CD14-positive monocyte (primary cell): ENCODE data around the gene TMEM115. TPM values are rescaled to one million over a fixed set of nuclear protein-coding genes. Genes with fewer than 3 reads are reported as not detected.

Experiments
- DNase-seq, 3 donors: peaks; one replicate each; pipeline ENCODE4 v3.0.0-alpha.2; 2011 to 2022
- H2AFZ ChIP-seq: 2 replicates; pipeline ENCODE4 v1.6.0; 2012; ENCODE audit warnings: mild to moderate bottlenecking, low read depth, low read length, inconsistent platforms; ENCODE audit not compliant: insufficient read depth, poor library complexity, severe bottlenecking
- H3K27ac ChIP-seq, 2 donors: 1 replicate in 1 of 2; 2 replicates in 1 of 2; pipeline ENCODE4 v1.5.1; 2012 to 2013; ENCODE audit warnings: low read length in 2 of 2, control low read depth in 1 of 2, inconsistent platforms in 1 of 2, low read depth in 1 of 2, mild to moderate bottlenecking in 1 of 2
- H3K27me3 ChIP-seq, 2 donors: one replicate each; pipeline versions ENCODE4 v1.6.0 to v1.6.1; 2011 to 2013; ENCODE audit warnings: low read length in 2 of 2; ENCODE audit not compliant: control insufficient read depth in 2 of 2, insufficient read depth in 2 of 2
- H3K36me3 ChIP-seq, 2 donors: replicated peaks in 1 of 2; 1 replicate in 1 of 2; 2 replicates in 1 of 2; pipeline versions ENCODE4 v1.5.1 to v1.6.1; 2012 to 2013; ENCODE audit warnings: low read length in 2 of 2, control low read depth in 1 of 2, inconsistent platforms in 1 of 2, mild to moderate bottlenecking in 1 of 2; ENCODE audit not compliant: insufficient read depth in 2 of 2, control insufficient read depth in 1 of 2
- H3K4me1 ChIP-seq, 2 donors: 1 replicate in 1 of 2; 2 replicates in 1 of 2; pipeline versions ENCODE4 v1.5.1 to v1.6.1; 2012 to 2013; ENCODE audit warnings: low read length in 2 of 2, control low read depth in 1 of 2, inconsistent platforms in 1 of 2, mild to moderate bottlenecking in 1 of 2, moderate library complexity in 1 of 2; ENCODE audit not compliant: insufficient read depth in 2 of 2, control insufficient read depth in 1 of 2
- H3K4me2 ChIP-seq: replicated peaks from 2 replicates; pipeline ENCODE3; 2012; ENCODE audit warnings: low read length, moderate library complexity, mild to moderate bottlenecking; ENCODE audit not compliant: poor library complexity, severe bottlenecking; ENCODE audit errors: extremely low read depth
- H3K4me3 ChIP-seq, 3 experiments: fragments of 200-600 bp in 1 of 3; sonication (generic) in 1 of 3; replicated peaks in 1 of 3; 1 replicate in 2 of 3; 2 replicates in 1 of 3; pipeline ENCODE4 v1.5.1; 2011 to 2013; ENCODE audit warnings: low read length in 3 of 3, mild to moderate bottlenecking in 3 of 3, control low read depth in 2 of 3, low read depth in 2 of 3, inconsistent platforms in 1 of 3, moderate library complexity in 1 of 3
- H3K79me2 ChIP-seq: 2 replicates; pipeline ENCODE4 v1.6.0; 2012; ENCODE audit warnings: mild to moderate bottlenecking, control low read depth, inconsistent platforms, low read length, moderate library complexity; ENCODE audit not compliant: insufficient read depth
- H3K9ac ChIP-seq: 2 replicates; pipeline ENCODE4 v1.6.0; 2017; ENCODE audit warnings: low read length, mild to moderate bottlenecking; ENCODE audit not compliant: insufficient read depth, poor library complexity, severe bottlenecking
- H3K9me3 ChIP-seq, 2 donors: replicated peaks in 1 of 2; 1 replicate in 1 of 2; 2 replicates in 1 of 2; pipeline versions ENCODE4 v1.5.1 to v1.6.1; 2012 to 2013; ENCODE audit warnings: low read length in 2 of 2, control low read depth in 1 of 2; ENCODE audit not compliant: control insufficient read depth in 1 of 2, insufficient read depth in 1 of 2
- H4K20me1 ChIP-seq: 2 replicates; pipeline ENCODE4 v1.6.0; 2012; ENCODE audit warnings: mild to moderate bottlenecking, low read length, control low read depth, moderate library complexity; ENCODE audit not compliant: insufficient read depth
- H3K27ac Mint-ChIP-seq, 7 donors: one replicate each; pipeline ENCODE4 v1.8.0; 2020; ENCODE audit warnings: mild to moderate bottlenecking in 7 of 7, mixed read lengths in 7 of 7, moderate library complexity in 6 of 7, inconsistent platforms in 2 of 7
- H3K27me3 Mint-ChIP-seq, 3 donors: one replicate each; pipeline ENCODE4 v1.8.0; 2021 to 2022; ENCODE audit warnings: low read depth in 3 of 3, mild to moderate bottlenecking in 3 of 3, mixed read lengths in 3 of 3, moderate library complexity in 3 of 3, inconsistent platforms in 1 of 3
- H3K36me3 Mint-ChIP-seq, 2 donors: one replicate each; pipeline ENCODE4 v1.8.0; 2020; ENCODE audit warnings: mixed read lengths in 2 of 2, inconsistent platforms in 1 of 2, mild to moderate bottlenecking in 1 of 2
- H3K4me1 Mint-ChIP-seq: one replicate; pipeline ENCODE4 v1.8.0; 2020; ENCODE audit warnings: mild to moderate bottlenecking, mixed read lengths
- H3K4me3 Mint-ChIP-seq, 2 donors: one replicate each; pipeline ENCODE4 v1.8.0; 2020; ENCODE audit warnings: mild to moderate bottlenecking in 2 of 2, mixed read lengths in 2 of 2, moderate library complexity in 1 of 2
- H3K9me3 Mint-ChIP-seq, 7 donors: one replicate each; pipeline ENCODE4 v1.8.0; 2020 to 2022; ENCODE audit warnings: mixed read lengths in 7 of 7, mild to moderate bottlenecking in 6 of 7, moderate library complexity in 6 of 7, inconsistent platforms in 2 of 7
- WGBS: methylation state at CpG from one replicate; pipeline ENCODE4 v1.1.5; 2013; ENCODE audit warnings: missing lambda C conversion rate; ENCODE audit not compliant: insufficient coverage; 5-methylcytosine and 5-hydroxymethylcytosine counted together
- intact Hi-C, 2 donors: fragments of 100-400 bp; cut with micrococcal nuclease; formaldehyde crosslinking; loops; one replicate each; pipeline versions ENCODE4 v1.15.0 to v1.15.1; 2023
- polyA plus RNA-seq, 3 donors: library from polyadenylated mRNA; depleted of rRNA in 1 of 3; unstranded in 2 of 3; stranded (reverse) in 1 of 3; fragments of 300-500 nt in 2 of 3; fragments of >200 nt in 1 of 3; fragmentation: Illumina TruSeq in 2 of 3; gene quantifications; 1 replicate in 2 of 3; 2 replicates in 1 of 3; pipeline ENCODE4 v1.2.3, GENCODE V29; 2012 to 2021
- TF ChIP-seq, protein P1 (sequence below): fragments of 200-600 bp; IDR thresholded peaks from one replicate; pipeline ENCODE4 v1.8.0; 2022; ENCODE audit warnings: antibody characterized with exemption, mild to moderate bottlenecking

Gene TMEM115
- polyA plus RNA-seq, 3 donors = 14.5 to 36.2 (median 32.9) TPM

DNA sequence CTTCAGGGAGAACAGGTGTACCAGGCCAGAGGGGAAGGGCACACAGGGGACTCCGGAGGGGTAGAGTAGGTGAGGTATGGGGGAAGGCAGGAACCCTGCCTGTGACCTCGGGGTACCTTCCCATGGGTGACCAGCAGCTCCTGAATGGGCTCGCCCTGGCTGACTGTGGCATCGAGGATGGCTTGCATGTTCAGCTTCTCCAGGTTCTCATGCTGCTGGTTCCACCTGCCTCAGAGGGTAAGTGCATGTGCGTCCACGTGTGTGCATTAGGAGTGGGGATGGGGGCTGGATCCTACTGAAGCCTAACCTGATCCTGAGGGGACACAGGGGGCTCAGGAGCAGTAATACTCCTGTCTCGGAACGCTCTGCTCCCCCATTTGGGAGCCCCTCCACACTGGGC, 14.3 kb downstream of the TMEM115 start:
- Histone ChIP-seq H2AFZ (no peak overlapping the region), H3K9ac (no peak overlapping the region), H3K4me1 (peaks cover 57 to 79% of the 10 kb centered on the region in 2 donors), H3K4me2 (peak overlapping the region; percentile 83), H4K20me1 (peaks cover 15% of the 10 kb centered on the region), H3K4me3 (peak overlapping the region in 2 of 3 experiments; percentile 42 to 70), H3K9me3 (no peaks in the 10 kb centered on the region), H3K36me3 (peaks cover 9 to 16% of the 10 kb centered on the region in 2 donors), H3K27me3 (no peaks in the 10 kb centered on the region), H3K27ac (no peak overlapping the region), H3K79me2 (peaks cover 45% of the 10 kb centered on the region)
- 86% methylated on average over 8 of the region's 8 CpGs for WGBS
- no peak for DNase-seq
- H3K4me1 Mint-ChIP-seq = peaks cover 75% of the 10 kb centered on the region
- H3K27ac Mint-ChIP-seq = no peak overlapping the region
- H3K27me3 Mint-ChIP-seq = no peaks in the 10 kb centered on the region
- H3K4me3 Mint-ChIP-seq = no peak overlapping the region
- H3K9me3 Mint-ChIP-seq = no peaks in the 10 kb centered on the region
- peaks cover 17 to 18% of the 10 kb centered on the region in 2 donors for H3K36me3 Mint-ChIP-seq
- TF ChIP-seq, protein P1, sequence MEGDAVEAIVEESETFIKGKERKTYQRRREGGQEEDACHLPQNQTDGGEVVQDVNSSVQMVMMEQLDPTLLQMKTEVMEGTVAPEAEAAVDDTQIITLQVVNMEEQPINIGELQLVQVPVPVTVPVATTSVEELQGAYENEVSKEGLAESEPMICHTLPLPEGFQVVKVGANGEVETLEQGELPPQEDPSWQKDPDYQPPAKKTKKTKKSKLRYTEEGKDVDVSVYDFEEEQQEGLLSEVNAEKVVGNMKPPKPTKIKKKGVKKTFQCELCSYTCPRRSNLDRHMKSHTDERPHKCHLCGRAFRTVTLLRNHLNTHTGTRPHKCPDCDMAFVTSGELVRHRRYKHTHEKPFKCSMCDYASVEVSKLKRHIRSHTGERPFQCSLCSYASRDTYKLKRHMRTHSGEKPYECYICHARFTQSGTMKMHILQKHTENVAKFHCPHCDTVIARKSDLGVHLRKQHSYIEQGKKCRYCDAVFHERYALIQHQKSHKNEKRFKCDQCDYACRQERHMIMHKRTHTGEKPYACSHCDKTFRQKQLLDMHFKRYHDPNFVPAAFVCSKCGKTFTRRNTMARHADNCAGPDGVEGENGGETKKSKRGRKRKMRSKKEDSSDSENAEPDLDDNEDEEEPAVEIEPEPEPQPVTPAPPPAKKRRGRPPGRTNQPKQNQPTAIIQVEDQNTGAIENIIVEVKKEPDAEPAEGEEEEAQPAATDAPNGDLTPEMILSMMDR = no peak
- intact Hi-C loops = loop anchor here in 1 of 2 donors (5.0 kb wide), 1 partner anchor 202 kb away; no protein-coding TSS in a partner anchor

DNA sequence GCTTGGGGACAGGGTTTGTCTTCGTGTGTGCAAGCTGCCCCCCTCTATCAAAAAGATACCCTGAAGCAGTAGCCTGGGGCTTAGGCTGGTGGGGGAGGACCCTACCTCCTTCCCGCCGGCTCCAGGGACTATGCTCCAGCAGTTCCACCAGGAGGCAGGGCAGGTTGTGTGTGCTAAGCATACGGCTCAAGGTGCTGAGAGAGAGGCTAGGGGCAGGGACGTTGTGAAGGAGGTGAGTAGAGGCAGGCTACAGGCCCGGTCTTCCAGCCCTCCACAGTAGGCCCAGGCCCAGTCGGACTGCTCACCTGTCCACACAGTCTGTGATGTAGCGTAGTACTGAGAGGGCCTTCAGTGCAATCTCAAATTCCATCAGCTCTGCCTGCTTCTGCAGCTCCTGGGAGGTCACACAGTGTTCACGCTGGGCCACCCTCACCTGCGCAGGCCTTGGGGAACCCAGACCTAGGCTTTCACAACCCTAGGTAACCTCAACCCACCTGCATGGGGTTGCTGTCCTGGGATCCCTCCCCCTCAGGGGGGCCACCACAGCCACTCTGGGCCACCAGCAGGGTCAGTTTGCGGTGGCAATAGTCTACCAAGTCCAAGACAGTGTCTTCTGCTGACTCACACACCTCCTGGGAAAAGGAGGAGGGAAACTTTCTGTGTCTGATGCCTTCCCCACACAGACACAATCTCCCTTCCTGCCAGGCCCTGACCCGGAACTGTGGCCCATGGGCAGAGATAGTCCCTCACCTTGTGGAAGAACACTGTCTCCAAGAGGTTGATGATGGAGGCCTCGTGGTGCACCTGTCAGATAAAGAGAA, 16.3 kb downstream of the TMEM115 start:
- Histone ChIP-seq H4K20me1 (peaks cover 12% of the 10 kb centered on the region), H3K4me1 (peaks cover 63 to 88% of the 10 kb centered on the region in 2 donors), H3K9ac (no peak overlapping the region), H3K36me3 (peaks cover 2 to 4% of the 10 kb centered on the region in 2 donors), H3K27ac (no peak overlapping the region), H3K9me3 (no peaks in the 10 kb centered on the region), H2AFZ (no peak overlapping the region), H3K4me2 (no peak overlapping the region), H3K27me3 (no peaks in the 10 kb centered on the region), H3K79me2 (peaks cover 46% of the 10 kb centered on the region), H3K4me3 (no peak overlapping the region)
- Mint-ChIP-seq H3K27ac (peak overlapping the region in 1 of 7 donors; percentile 30), H3K9me3 (no peaks in the 10 kb centered on the region), H3K27me3 (no peaks in the 10 kb centered on the region), H3K4me3 (no peak overlapping the region), H3K36me3 (peaks cover 9 to 14% of the 10 kb centered on the region in 2 donors), H3K4me1 (peaks cover 76% of the 10 kb centered on the region)
- 87% methylated on average over 8 of the region's 13 CpGs for WGBS
- intact Hi-C loops = no loop called here
- no peak for DNase-seq
- TF ChIP-seq, protein P1 = no peak
